ENCODE results near the gene CACNA1C. TPM values are rescaled to one million over a fixed set of nuclear protein-coding genes. Genes with fewer than 3 reads are reported as not detected.

The CACNA1C gene
- total RNA-seq, 2 donors from 2014 or later: 99.2 to 127 TPM

DNA sequence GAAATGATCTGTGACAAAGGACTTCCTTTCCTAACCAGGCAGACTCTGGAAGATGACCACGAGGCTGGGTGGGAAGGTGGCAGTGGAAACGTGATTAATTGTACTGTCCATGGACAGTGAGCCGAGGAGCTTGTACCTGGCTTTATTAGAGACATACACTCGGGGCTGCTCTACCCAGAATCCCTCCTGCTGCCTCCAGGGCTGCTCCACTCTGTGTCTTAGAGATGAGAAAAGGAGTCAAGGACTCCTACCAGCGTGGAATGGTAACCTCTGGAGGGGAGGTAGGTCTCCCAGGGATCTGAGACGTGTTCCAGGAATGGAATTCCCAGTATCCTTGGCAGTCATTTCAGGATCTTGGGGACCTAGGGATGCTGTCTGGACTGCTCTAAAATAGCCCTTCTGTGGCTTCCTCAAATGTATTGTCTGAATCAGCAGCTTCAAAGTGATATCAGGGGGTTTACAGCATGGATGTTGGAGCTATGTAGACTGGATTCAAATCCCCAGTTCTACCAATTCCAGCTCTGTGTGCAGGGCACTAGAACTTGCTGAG, 237.8 kb downstream of the CACNA1C start:
- intact Hi-C loops (cut with DNase I): no loop called here
- ATAC-seq (no peak), DNase-seq (no peak)

GRCh38 chr12:2291182-2291832, 238.5 kb downstream of the CACNA1C start:
- intact Hi-C loops (cut with DNase I): no loop called here
- DNase-seq (no peak), ATAC-seq (no peak)

GRCh38 chr12:2291947-2292346, 239.2 kb downstream of the CACNA1C start:
- no peak for DNase-seq
- ATAC-seq: peak in 1 of 2 donors; percentile 5
- intact Hi-C loops (cut with DNase I): no loop called here

- intact Hi-C loops (cut with DNase I): no loop called here
- DNase-seq (no peak), ATAC-seq (peak in 1 of 2 donors; percentile 17)
These were observed 239.8 kb downstream of the CACNA1C start for GRCh38 chr12:2292560-2292959.

DNA sequence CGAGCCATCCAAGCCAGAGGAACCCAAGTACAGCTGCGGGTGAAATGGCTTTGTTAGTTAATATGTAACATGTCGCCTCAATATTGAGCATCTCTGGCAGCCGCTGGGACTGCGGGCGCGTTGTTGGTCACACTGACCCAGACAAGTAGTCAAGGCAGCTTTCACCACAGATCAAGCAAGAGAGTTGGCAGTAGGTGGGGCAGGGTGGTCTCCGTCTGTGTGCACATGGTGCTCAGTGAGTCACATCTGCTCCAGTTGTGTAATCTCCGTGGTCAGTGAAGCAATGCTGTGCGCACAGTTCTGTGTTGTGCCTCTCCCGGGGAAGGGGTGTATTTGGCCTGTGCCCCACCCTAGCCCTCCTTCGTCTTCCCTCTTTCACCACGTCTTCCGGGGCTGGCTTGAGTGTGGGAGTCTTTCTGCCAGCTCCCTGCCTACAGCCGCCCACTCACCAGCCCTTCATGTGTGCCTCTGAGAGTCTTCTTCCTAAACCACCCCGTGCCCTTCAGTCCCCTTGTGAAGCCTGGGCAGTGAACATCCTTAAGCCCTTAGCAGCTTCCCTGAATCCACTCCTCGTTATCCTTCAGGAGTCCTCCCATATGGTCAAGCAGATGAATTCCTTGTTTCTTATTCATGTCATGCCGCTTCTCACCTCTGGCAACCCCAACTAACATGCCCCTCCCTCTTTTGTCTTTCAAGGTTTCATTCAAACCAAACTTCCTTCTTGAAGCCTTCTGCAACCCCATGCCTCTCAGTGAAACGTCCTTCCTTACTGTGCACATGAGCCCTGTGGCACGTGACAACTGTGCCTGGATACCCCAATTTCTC, 242.1 kb downstream of the CACNA1C start:
- intact Hi-C loops (cut with DNase I): no loop called here
- ATAC-seq (peak in 1 of 2 donors; percentile 78), DNase-seq (peak; percentile 45)

DNA sequence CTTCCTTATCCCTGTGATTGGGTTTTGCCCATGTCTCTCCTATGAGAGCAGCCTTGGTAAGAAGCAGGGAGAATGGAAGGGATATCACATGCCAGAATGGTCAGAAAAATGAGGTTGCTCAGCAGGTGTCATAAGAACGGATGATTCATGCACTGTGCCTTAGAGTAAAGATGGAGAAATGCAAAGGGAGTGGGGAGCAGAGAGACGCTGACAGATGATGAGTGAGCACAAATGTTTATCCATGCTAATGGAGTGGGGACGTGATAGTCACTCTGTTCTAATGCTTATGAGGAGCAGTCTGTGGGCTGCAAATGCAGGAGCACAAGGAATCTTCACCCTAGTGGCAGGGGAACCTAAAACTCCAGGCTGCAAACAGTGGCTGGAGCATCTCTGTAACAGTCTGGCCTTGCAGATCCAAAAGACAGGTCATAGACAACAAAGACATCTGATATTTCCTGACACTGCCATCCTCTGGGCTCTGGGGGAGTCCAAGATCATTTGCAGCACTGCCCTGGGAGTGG, 243.2 kb downstream of the CACNA1C start:
- peak in 1 of 2 donors; percentile 14 for ATAC-seq
- DNase-seq: no peak
- intact Hi-C loops (cut with DNase I): no loop called here

DNA sequence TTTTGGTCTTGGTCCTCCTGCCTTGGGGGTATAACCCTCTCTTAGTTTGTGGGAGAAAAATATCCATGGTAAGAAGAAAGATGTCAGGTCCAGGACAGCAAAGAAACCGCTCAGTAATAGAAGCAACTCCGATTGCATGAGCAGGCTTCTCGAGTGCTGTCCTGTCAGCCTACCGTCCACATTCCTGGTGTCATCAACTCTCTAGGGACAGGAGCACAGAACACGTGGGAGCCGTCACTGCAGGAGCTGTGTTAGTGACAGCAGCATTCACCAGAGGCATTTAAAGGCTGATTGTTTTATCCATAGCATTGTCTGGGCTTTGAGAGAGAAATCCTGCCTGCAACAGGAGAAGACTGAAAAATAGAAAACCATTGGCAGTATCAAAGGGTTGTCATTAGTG, 244.2 kb downstream of the CACNA1C start:
- DNase-seq (no peak), ATAC-seq (peak; percentile 45 to 79)
- intact Hi-C loops (cut with DNase I): no loop called here

DNA sequence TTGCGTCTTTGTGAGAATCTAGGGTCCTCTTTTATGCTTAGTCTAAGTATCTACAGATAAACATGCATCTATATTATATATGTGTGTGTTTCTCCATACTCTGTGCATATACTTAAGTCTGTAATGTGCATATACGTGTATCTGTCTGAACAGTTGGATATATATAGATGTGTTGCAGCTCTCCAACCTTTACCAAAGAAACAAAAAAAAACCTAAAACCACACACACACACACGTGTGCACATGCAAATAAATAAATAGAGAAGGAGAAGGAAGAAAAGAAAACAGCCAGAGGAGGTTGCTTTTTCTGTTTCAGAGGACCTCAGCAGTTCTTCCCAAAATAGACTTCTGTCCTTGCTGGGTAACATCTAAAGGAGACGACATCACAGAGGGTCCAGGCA, 244.9 kb downstream of the CACNA1C start:
- intact Hi-C loops (cut with DNase I): no loop called here
- ATAC-seq (no peak), DNase-seq (no peak)

- ATAC-seq (no peak), DNase-seq (no peak)
- intact Hi-C loops (cut with DNase I): no loop called here
These were observed 245.9 kb downstream of the CACNA1C start for GRCh38 chr12:2298556-2299200.

DNA sequence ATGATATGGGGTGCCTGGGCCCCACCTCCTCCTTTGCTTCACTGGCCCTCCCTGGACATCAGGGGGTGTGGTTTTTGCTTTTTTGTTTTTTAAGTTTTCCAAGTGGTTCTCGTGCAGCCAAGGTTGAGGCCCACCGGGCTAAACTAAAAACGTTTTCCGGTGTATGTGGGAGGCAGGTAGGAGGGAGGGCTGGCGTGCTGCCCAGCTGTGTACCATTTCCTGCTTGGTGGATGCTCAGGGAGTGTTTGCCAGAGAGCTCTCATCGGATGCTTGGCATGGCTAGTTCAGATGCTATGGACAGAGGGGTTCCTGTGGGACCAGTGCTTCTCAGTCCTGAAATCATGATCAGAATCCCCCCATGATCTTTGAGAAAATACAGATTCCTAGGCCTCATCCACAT, 246.4 kb downstream of the CACNA1C start:
- ATAC-seq: no peak
- intact Hi-C loops (cut with DNase I): no loop called here
- no peak for DNase-seq

DNA sequence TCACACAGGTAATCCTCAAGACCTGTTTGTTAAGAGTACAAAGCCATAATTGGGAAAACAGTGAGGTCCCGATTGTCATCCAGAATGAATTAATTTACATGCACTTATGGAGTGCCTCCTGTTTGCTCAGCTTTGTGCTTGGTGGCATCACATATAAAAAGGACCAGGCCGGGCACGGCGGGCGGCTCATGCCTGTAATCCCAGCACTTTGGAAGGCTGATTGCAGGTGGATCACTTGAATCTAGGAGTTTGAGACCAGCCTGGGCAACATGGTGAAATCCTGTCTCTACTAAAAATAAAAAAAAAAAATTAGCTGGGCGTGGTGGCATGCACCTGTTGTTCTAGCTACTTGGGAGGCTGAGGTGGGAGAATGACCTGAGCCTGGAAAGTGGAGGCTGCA, 247.4 kb downstream of the CACNA1C start:
- ATAC-seq: no peak
- no peak for DNase-seq
- intact Hi-C loops (cut with DNase I): no loop called here

- no peak for ATAC-seq
- no peak for DNase-seq
- intact Hi-C loops (cut with DNase I): no loop called here
These were observed 248.1 kb downstream of the CACNA1C start for GRCh38 chr12:2300886-2301285.

DNA sequence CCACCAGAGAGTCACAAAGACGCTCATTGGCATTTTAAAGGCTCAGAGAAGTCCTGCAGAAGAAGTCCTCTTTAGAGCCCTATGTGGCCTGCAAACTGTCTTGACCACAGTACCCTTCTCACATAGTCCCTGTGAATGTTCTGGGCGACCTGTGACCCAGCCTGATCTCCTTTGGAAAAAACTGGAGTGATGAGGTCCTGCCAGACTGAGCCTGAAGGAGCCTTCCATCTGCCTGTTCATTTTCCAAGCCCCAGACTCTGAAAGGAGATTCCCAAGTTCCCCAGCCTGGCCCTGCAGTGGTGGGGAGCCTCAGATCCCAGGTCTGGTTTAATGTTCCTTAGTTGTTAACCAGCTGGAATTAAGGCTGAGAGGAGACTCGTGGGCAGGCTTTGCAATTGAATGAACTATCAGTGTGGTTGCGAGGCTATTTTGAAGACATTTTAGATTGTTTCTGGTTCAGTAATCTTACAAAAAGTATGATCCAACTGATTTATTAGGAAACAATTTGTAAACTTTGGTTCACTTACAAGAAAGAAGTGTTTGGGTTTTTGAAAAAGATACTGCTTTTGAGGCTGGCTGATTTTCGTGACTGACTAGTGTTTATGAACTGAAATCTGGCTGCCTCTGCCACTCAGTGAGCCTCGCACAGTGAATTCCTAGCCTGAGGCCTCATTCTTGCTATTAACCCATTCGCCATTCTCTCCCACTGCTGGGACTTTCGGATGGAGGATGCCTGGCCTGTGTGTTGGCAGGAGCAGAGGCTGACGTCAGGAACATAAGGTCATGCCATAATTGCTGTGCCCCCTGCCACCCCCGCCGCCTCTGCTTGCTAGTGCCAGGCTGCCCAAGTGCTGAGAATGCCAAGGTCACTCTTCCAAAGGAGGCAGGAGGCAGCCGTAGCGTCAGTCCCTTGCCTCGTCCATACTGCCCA, 249.0 kb downstream of the CACNA1C start:
- intact Hi-C loops (cut with DNase I): no loop called here
- peak; percentile 68 for DNase-seq
- ATAC-seq: peak; percentile 45 to 75

GRCh38 chr12:2302711-2303580, 250.2 kb downstream of the CACNA1C start:
- DNase-seq (no peak), ATAC-seq (peak; percentile 7 to 30)
- intact Hi-C loops (cut with DNase I): no loop called here

DNA sequence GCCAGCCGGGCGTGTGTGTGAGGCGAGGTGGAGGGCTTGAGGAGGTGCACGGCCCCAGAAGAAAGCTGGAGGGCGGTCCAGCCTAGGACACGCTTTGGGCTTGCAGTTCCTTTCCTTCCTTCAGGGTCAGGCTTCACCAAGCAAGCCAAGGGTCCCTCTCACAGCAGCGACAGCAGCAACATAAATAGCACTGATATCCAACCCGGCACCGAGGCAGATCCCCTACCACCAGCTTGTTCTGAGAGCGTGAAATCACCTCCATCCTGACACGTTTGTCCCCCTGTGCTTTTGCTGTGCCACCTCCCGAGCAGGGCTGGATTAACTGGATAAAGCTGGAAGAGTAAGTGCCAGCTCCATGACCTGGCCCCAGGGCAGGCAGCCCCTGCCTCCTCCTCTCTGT, 251.4 kb downstream of the CACNA1C start:
- ATAC-seq (peak in 1 of 2 donors; percentile 39), DNase-seq (no peak)
- intact Hi-C loops (cut with DNase I): no loop called here

DNA sequence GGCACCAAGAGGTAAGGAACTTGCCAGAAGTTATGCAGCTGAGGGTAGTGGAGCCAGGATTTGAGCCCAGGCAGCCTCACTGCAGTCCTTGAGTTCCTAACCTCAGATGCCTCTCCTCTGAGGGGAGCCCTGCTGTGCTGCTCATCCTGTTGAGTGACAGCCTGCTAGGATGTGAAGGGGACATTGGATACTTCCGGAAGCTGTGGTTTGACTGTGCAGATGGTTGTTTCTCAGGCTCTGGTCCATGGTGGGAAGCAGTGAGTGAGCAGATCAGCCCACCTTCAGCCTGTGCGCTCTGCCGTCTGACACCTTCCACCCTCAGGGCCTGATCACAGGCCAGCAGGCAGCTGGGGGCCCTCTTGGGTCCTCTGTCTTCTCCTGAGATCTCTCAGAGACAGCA, 253.2 kb downstream of the CACNA1C start:
- intact Hi-C loops (cut with DNase I): no loop called here
- ATAC-seq (peak in 1 of 2 donors; percentile 26), DNase-seq (no peak)

DNA sequence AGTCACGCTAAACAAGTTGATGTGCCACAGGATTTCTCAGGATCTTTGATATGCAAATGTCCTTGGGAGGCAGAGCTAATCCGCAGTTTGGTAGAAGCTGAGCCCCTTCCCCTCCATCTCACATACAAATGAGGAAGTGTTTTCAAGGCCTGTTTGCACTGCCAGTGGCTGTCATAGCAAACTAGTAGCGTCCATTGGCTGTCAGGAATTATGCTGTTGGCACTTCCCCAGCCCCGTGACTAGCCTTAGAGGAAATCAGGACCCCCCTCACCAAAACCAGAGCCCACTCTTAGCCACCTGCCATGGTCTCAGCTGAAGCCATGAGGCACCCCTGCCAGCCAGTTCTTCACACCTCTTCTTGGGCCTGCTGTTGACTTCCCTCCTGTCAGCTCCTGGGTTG, 253.9 kb downstream of the CACNA1C start:
- intact Hi-C loops (cut with DNase I): no loop called here
- DNase-seq (no peak), ATAC-seq (no peak)

DNA sequence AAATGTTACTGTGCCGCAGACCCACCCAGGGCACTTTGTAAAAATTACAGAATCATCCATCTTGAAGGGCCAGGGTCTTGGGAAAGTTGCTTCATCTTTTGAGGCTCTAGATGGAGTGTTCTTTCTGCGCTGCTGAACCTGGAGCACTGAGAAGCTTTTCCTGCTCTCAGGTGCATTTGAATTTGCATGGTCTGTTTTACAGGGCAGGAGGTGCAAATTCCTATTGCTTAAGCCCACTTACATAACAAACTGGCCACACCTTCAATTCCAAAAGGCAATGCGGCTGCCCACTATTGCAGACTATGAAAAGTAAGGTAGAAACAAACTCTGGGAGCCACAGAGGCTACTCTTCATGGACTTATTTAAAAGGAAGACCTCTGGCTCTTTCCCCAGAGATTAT, 254.8 kb downstream of the CACNA1C start:
- DNase-seq: no peak
- no peak for ATAC-seq
- intact Hi-C loops (cut with DNase I): no loop called here

All from left cardiac atrium (tissue), 4 donors.